Pancreas (tissue), 10 donors: Measurements from ENCODE around the gene DOCK11. TPM values are rescaled to one million over a fixed set of nuclear protein-coding genes. Genes with fewer than 3 reads are reported as not detected.

Experiments
- ATAC-seq, 4 donors: fragments of 200-7000 bp; cut with Tn5 transposase; one replicate each; pipeline versions ENCODE4 v1.8.0 to v1.9.1; 2020; ENCODE audit warnings: mild to moderate bottlenecking in 4 of 4, moderate library complexity in 4 of 4
- DNase-seq, 6 donors: peaks; one replicate each; pipeline ENCODE4 v3.0.0-alpha.2; 2020
- FAIRE-seq: peaks from 2 replicates; lab custom pipeline; 2012; peaks lifted over from hg19 to GRCh38; lab: Jason Lieb, UNC
- H3K27ac ChIP-seq, 4 donors: fragments of 200-600 bp; sonication (generic); 1 replicate in 3 of 4; 2 replicates in 1 of 4; pipeline versions ENCODE4 v1.5.0 to v1.8.0; 2020
- H3K27me3 ChIP-seq, 4 donors: fragments of 200-600 bp; one replicate each; pipeline ENCODE4 v1.8.0; 2021
- H3K36me3 ChIP-seq, 3 donors: fragments of 200-600 bp; sonication (generic) in 1 of 3; one replicate each; pipeline versions ENCODE4 v1.5.0 to v1.8.0; 2020 to 2021
- H3K4me1 ChIP-seq, 3 donors: fragments of 200-600 bp; one replicate each; pipeline ENCODE4 v1.8.0; 2021
- H3K4me3 ChIP-seq, 4 donors: fragments of 200-600 bp; sonication (generic) in 2 of 4; one replicate each; pipeline versions ENCODE4 v1.5.0 to v1.8.0; 2020 to 2021
- H3K9me3 ChIP-seq, 4 donors: fragments of 200-600 bp; one replicate each; pipeline ENCODE4 v1.8.0; 2021
- CTCF ChIP-seq, 4 donors: fragments of 200-600 bp; sonication (generic) in 3 of 4; IDR thresholded peaks; one replicate each; pipeline versions ENCODE4 v1.5.0 to v1.8.0; 2021; ENCODE audit warnings: antibody characterized with exemption in 4 of 4
- WGBS, 2 donors: extraction: QIAGEN DNeasy Blood & Tissue Kit; methylation state at CpG; one replicate each; pipeline ENCODE4 v1.1.7; 2013; 5-methylcytosine and 5-hydroxymethylcytosine counted together
- intact Hi-C, 3 donors: fragments of 100-400 bp; cut with DNase I; formaldehyde crosslinking; loops; one replicate each; pipeline versions ENCODE4 v1.11.1 to v1.14.2; 2022
- polyA plus RNA-seq, 2 donors: library from polyadenylated mRNA; stranded (reverse); fragments of 200-250 nt; gene quantifications; one replicate each; pipeline ENCODE4 v1.2.3, GENCODE V29; 2013
- total RNA-seq, 6 donors: library from RNA; stranded (reverse); fragmentation: NEBNext Ultra II Directional in 4 of 6; extraction: Animal tissue kit (Norgen Biotek cat#: 25700) in 4 of 6; gene quantifications; one replicate each; pipeline versions ENCODE4 v1.2.1 to v1.2.4, GENCODE V29; 2021 to 2023
- donor health status: healthy with polysubstance abuse.
- donor health status: DM: no; HTN: no; CAD: no; lungs with moderate emphysema.
- donor health status: DM: no; HTN: no; CAD: no.
- donor health status: control.
- donor health status: control.
- donor health status: Bipolar disorder and iron deficiency.
- donor health status: DM: yes; HTN: yes; CAD: no.
- donor health status: DM: no; HTN: no; CAD: no.
- donor health status: DM: no; HTN: no; CAD: no.
- donor health status: DM: yes; HTN: yes; CAD: no.

The DOCK11 gene
- total and polyA plus RNA-seq, 8 donors: 0.65 to 8.1 (median 2.4) TPM

- no peak for ATAC-seq
- DNase-seq: no peak
- TF ChIP-seq CTCF (IDR thresholded peaks at IDR 0.05): no peak
- WGBS, 2 donors: 70 to 75% methylated on average over 11 of the region's 11 CpGs
- Histone ChIP-seq H3K27ac (no peak overlapping the region), H3K36me3 (no peaks in the 10 kb centered on the region), H3K4me1 (no peaks in the 10 kb centered on the region), H3K27me3 (peaks cover 0 to 4% (median 0%) of the 10 kb centered on the region in 4 donors), H3K9me3 (no peaks in the 10 kb centered on the region), H3K4me3 (no peak overlapping the region)
- FAIRE-seq: no peak
- intact Hi-C loops: no loop called here
Observed at GRCh38 chrX:118506805-118507480, 11.3 kb downstream of the DOCK11 start.

- Histone ChIP-seq H3K4me3 (no peak overlapping the region), H3K4me1 (no peaks in the 10 kb centered on the region), H3K27ac (no peak overlapping the region), H3K9me3 (no peaks in the 10 kb centered on the region), H3K27me3 (peaks cover 0 to 4% (median 0%) of the 10 kb centered on the region in 4 donors), H3K36me3 (no peaks in the 10 kb centered on the region)
- no peak for TF ChIP-seq CTCF (IDR thresholded peaks at IDR 0.05)
- WGBS, 2 donors: 61 to 89% methylated on average over 1 of the region's 1 CpG
- intact Hi-C loops: no loop called here
- DNase-seq: no peak
- FAIRE-seq: no peak
- ATAC-seq: no peak
Observed at GRCh38 chrX:118507766-118508165, 12.2 kb downstream of the DOCK11 start.

- intact Hi-C loops: no loop called here
- no peak for FAIRE-seq
- no peak for ATAC-seq
Observed at GRCh38 chrX:118508221-118508620, 12.6 kb downstream of the DOCK11 start.

GRCh38 chrX:118508635-118509034 is 13.0 kb downstream of the DOCK11 start:
- Histone ChIP-seq H3K27me3 (peaks cover 0 to 4% (median 0%) of the 10 kb centered on the region in 4 donors), H3K9me3 (no peaks in the 10 kb centered on the region), H3K36me3 (no peaks in the 10 kb centered on the region), H3K4me1 (no peaks in the 10 kb centered on the region), H3K27ac (no peak overlapping the region), H3K4me3 (no peak overlapping the region)
- ATAC-seq: no peak
- no peak for DNase-seq
- FAIRE-seq: peak; percentile 32
- 74 to 85% methylated on average over 6 of the region's 6 CpGs for WGBS, 2 donors
- intact Hi-C loops: no loop called here
- no peak for TF ChIP-seq CTCF (IDR thresholded peaks at IDR 0.05)

More at GRCh38 chrX:118508221-118508620, 12.6 kb downstream of the DOCK11 start:
- DNase-seq: no peak
- H3K36me3 ChIP-seq: no peaks in the 10 kb centered on the region
- H3K4me1 ChIP-seq: no peaks in the 10 kb centered on the region
- H3K4me3 ChIP-seq: no peak overlapping the region
- WGBS, 2 donors: 61 to 75% methylated on average over 5 of the region's 5 CpGs
- H3K27ac ChIP-seq: no peak overlapping the region
- no peaks in the 10 kb centered on the region for H3K9me3 ChIP-seq
- TF ChIP-seq CTCF (IDR thresholded peaks at IDR 0.05): no peak
- peaks cover 0 to 4% (median 0%) of the 10 kb centered on the region in 4 donors for H3K27me3 ChIP-seq

GRCh38 chrX:118510111-118510510 is 14.5 kb downstream of the DOCK11 start:
- no peak for DNase-seq
- WGBS, 2 donors: 79 to 86% methylated on average over 5 of the region's 5 CpGs

More at GRCh38 chrX:118510111-118510510, 14.5 kb downstream of the DOCK11 start:
- Histone ChIP-seq H3K27ac (no peak overlapping the region), H3K27me3 (peaks cover 0 to 4% (median 0%) of the 10 kb centered on the region in 4 donors), H3K9me3 (no peaks in the 10 kb centered on the region), H3K36me3 (no peaks in the 10 kb centered on the region), H3K4me3 (no peak overlapping the region), H3K4me1 (no peaks in the 10 kb centered on the region)
- intact Hi-C loops: no loop called here
- FAIRE-seq: no peak
- no peak for ATAC-seq
- TF ChIP-seq CTCF (IDR thresholded peaks at IDR 0.05): no peak
